Testis (tissue), 2 donors: Measurements from ENCODE around the gene TMEM100.

Source experiments
- CTCF ChIP-seq, 3 experiments: fragments of 450-650 bp in 2 of 3; fragments of 200-600 bp in 1 of 3; sonication (generic) in 1 of 3; IDR thresholded peaks; one replicate each; pipeline ENCODE4 v1.5.1; 2016 to 2019; ENCODE audit warnings: antibody characterized with exemption in 3 of 3, mild to moderate bottlenecking in 2 of 3, moderate library complexity in 1 of 3
- POLR2A ChIP-seq: fragments of 450-650 bp; IDR thresholded peaks from one replicate; pipeline ENCODE4 v1.6.1; 2017; ENCODE audit warnings: antibody characterized with exemption, mild to moderate bottlenecking, moderate library complexity

DNA sequence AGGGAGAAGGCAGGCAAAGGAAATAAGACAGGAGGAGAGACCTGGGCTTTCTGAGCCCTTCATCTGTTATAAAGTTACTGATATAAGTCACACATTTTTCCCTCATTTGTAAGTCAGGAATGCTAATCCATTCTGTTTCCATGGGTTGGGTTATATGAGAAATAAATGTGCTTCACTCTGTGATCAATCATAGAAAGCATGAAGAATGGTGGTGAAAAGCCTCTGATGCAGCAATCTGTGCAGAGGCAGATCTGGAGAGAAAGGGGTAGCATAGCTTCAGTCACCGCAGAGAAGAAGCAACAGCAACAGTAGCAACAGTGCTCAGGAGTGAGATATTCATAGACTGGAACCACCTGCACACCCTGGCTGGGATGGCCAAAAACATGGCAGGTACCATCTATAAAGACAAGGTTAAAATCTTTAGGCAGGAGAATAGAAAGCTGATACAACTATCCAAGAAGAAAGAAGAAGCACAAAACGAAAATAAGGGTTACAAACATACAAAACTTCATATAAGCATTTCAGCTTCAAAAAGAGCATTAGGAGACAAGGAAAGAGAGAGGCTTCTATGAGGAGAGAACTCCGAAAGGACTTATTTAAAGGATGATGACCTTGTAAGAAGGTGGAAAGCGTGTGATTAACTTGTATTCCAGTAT lies 41.9 kb downstream of the TMEM100 start:
- TF ChIP-seq CTCF (IDR thresholded peaks at IDR 0.05) (no peak), POLR2A (no peak)
